ENCODE results near the gene ZFYVE28. TPM values are rescaled to one million over a fixed set of nuclear protein-coding genes. Genes with fewer than 3 reads are reported as not detected.
"Not testable (repeated sequence)": the region's sequence is repeated elsewhere in the genome, so short reads cannot be mapped to it uniquely, and the experiment has no call there.

The ZFYVE28 gene
- total RNA-seq, 1 donor from 2014 or later = 3.7 TPM

GRCh38 chr4:2429945-2430757 is 11.7 kb upstream of the ZFYVE28 start:
- not testable (repeated sequence) for FAIRE-seq; DNase-seq (ENCODE audit: low spot score in 2 of 2)

GRCh38 chr4:2428496-2429213 is 10.2 kb upstream of the ZFYVE28 start:
- no peak for FAIRE-seq
- no peak for DNase-seq (ENCODE audit: low spot score in 2 of 2)

- DNase-seq (ENCODE audit: low spot score in 2 of 2) (no peak), FAIRE-seq (no peak)
Measured at GRCh38 chr4:2427383-2428334, 9.2 kb upstream of the ZFYVE28 start.

GRCh38 chr4:2426711-2427275 is 8.3 kb upstream of the ZFYVE28 start:
- DNase-seq (ENCODE audit: low spot score in 2 of 2) (no peak), FAIRE-seq (no peak)

GRCh38 chr4:2426069-2426397 is 7.6 kb upstream of the ZFYVE28 start:
- FAIRE-seq = no peak
- DNase-seq (ENCODE audit: low spot score in 2 of 2) = no peak

- no peak for FAIRE-seq
- DNase-seq (ENCODE audit: low spot score in 2 of 2) = no peak
Measured at GRCh38 chr4:2425386-2426068, 7.1 kb upstream of the ZFYVE28 start.

- FAIRE-seq = no peak
- DNase-seq (ENCODE audit: low spot score in 2 of 2) = no peak
Measured at GRCh38 chr4:2424581-2424980, 6.1 kb upstream of the ZFYVE28 start.

GRCh38 chr4:2423695-2424094 is 5.2 kb upstream of the ZFYVE28 start:
- FAIRE-seq (no peak), DNase-seq (ENCODE audit: low spot score in 2 of 2) (no peak)

- no peak for DNase-seq (ENCODE audit: low spot score in 2 of 2)
- no peak for FAIRE-seq
Measured at GRCh38 chr4:2423066-2423465, 4.6 kb upstream of the ZFYVE28 start.

- DNase-seq (ENCODE audit: low spot score in 2 of 2) = no peak
- FAIRE-seq = no peak
Measured at GRCh38 chr4:2421928-2422327, 3.5 kb upstream of the ZFYVE28 start.

GRCh38 chr4:2419814-2420213 is 1.4 kb upstream of the ZFYVE28 start:
- FAIRE-seq (no peak), DNase-seq (ENCODE audit: low spot score in 2 of 2) (no peak)

GRCh38 chr4:2418650-2419571 is 466 bp upstream of the ZFYVE28 start, which contains the start of gene CFAP99:
Gene CFAP99 (plus strand): TSS chr4:2418955.
- FAIRE-seq = no peak

GRCh38 chr4:2417226-2417764 is 1.1 kb downstream of the ZFYVE28 start:
- DNase-seq (ENCODE audit: low spot score in 2 of 2) (no peak), FAIRE-seq (no peak)

More at GRCh38 chr4:2418650-2419571, 466 bp upstream of the ZFYVE28 start, which contains the start of gene CFAP99:
- DNase-seq (ENCODE audit: low spot score in 2 of 2) = peak; percentile 98 to 99

- DNase-seq (ENCODE audit: low spot score in 2 of 2) = no peak
- FAIRE-seq = no peak
Measured at GRCh38 chr4:2416564-2417225, 1.8 kb downstream of the ZFYVE28 start.

- no peak for FAIRE-seq
Measured at GRCh38 chr4:2415881-2416563, 2.4 kb downstream of the ZFYVE28 start.

GRCh38 chr4:2415213-2415612 is 3.2 kb downstream of the ZFYVE28 start:
- FAIRE-seq (no peak), DNase-seq (ENCODE audit: low spot score in 2 of 2) (no peak)

More at GRCh38 chr4:2415881-2416563, 2.4 kb downstream of the ZFYVE28 start:
- no peak for DNase-seq (ENCODE audit: low spot score in 2 of 2)
